GM21786 (cell line): ENCODE results near the gene EYS.
"Not testable (repeated sequence)": the region's sequence is repeated elsewhere in the genome, so short reads cannot be mapped to it uniquely, and the experiment has no call there.

Experiments
- ATAC-seq: cut with Tn5 transposase; IDR thresholded peaks from one replicate; pipeline ENCODE4 v1.9.1; 2021; ENCODE audit not compliant: unreplicated experiment

The EYS gene

DNA sequence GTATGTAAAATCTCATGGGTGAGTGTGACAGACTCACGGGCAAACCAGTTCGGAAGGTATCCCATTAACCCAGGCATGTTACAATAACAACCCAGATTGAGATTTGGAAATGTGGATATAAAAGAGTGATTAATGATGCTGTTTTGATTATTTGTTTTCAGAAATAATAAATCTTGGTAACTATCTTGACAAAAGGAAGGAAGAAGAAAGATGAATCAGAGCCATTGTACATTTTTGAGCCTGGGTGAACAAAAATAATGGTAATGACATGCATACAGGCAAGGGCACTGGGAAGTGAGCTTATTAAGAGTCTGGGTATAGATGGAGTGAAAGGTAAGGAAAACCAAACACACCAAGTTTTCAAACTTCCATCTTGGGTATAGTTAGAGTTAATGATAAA, 1209.4 kb downstream of the EYS start:
- ATAC-seq = no peak

GRCh38 chr6:64489763-64490162, 1217.3 kb downstream of the EYS start:
- ATAC-seq = no peak

- no peak for ATAC-seq
These were observed 1220.3 kb downstream of the EYS start for GRCh38 chr6:64486578-64487351.

DNA sequence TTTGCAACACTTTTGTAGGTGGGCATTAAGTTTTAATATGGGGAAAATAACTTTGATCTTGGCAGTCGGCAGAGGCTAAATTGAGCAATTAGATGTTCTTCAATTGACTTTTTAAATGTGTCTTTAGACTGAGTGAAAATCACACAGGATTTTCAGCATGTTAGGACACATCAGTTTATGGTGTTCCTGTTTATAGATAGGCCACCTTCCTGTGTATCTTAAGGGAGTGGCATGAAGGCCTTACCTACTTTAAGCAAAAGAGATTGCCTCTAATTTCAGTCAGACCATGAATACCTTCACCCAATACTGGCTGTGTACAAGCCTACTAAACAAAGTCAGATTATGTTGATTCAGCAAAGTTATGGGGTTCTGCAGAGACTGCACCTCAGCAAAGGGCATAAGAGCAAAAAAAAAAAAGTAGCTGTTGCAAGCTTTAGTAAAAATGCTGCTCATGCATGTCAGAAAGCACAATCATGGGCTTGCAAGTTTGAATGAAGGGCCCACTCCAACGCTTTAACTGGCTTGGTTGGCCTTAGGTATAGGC, 1223.0 kb downstream of the EYS start:
- no peak for ATAC-seq

DNA sequence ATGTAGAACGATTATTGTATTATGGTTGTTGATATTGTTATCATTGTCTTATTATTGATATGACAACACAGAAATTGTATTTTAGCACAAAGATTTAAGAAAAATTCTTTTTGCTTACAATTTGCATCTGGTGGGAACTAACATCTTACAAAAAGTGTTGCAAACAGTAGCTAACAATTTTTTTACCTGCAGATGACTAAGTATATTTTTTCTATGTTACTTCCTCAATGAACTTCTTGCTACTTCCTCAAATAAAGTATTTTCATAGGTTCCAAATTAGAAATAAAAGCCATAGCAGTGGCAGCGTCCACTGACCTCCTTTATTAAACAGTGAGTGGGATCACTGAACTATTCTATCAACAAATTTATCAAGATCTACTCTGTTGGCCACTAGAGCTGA, 1224.4 kb downstream of the EYS start:
- no peak for ATAC-seq

- no peak for ATAC-seq
These were observed 1227.9 kb downstream of the EYS start for GRCh38 chr6:64479134-64479533.

DNA sequence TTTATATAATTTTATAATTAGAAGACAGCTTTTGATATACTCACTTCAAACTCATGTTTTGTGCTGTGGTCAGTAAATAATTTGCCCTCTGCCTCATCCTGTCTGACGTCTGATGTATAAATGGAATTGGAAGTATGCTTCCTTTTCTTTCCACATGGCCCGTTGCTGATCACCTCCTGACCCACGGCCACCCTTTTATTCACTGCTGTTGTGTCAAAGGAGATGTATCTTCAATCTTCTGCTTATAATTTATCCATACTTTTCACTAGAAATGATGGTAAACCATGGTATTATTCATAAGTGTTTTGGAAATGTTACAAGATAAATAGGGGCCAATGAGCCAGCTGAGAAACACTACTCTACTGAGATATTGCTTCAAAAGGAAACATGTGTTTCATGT, 1229.6 kb downstream of the EYS start:
- ATAC-seq = no peak

- no peak for ATAC-seq
These were observed 1230.1 kb downstream of the EYS start for GRCh38 chr6:64476935-64477334.

DNA sequence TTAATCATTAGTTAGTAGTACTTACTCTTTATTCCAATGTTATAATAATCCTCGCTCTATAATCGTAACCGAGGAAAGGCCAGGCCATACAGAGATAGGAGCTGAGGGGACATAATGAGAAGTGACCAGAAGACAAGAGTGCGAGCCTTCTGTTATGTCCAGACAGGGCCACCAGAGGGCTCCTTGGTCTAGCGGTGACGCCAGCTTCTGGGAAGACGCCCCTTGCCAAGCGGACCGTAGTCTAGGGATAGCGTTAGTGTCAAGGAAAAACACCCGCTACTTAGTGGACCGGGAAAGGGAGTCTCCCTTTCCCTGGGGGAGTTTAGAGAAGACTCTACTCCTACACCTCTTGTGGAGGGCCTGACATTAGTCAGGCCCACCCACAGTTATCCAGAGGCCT, 1237.6 kb downstream of the EYS start:
- not testable (repeated sequence) for ATAC-seq

- ATAC-seq = no peak
These were observed 1239.4 kb downstream of the EYS start for GRCh38 chr6:64467656-64468055.

- ATAC-seq = no peak
These were observed 1247.5 kb downstream of the EYS start for GRCh38 chr6:64459411-64459944.

DNA sequence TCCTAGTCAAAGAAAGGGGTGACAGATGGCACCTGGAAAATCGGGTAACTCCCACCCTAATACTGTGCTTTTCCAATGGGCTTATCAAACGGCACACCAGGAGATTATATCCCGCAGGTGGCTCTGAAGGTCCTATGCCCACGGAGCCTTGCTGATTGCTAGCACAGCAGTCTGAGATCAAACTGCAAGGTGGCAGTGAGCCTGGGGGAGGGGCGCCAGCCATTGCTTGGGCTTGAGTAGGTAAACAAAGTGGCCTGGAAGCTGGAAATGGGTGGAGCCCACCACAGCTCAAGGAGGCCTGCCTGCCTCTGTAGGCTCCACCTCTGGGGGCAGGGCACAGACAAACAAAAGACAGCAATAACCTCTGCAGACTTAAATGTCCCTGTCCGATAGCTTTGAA, 1258.9 kb downstream of the EYS start:
- ATAC-seq = not testable (repeated sequence)

- ATAC-seq = no peak
These were observed 1262.0 kb downstream of the EYS start for GRCh38 chr6:64445038-64445437.

- no peak for ATAC-seq
These were observed 1267.8 kb downstream of the EYS start for GRCh38 chr6:64439274-64439673.

- ATAC-seq = no peak
These were observed 1269.0 kb downstream of the EYS start for GRCh38 chr6:64437996-64438395.

DNA sequence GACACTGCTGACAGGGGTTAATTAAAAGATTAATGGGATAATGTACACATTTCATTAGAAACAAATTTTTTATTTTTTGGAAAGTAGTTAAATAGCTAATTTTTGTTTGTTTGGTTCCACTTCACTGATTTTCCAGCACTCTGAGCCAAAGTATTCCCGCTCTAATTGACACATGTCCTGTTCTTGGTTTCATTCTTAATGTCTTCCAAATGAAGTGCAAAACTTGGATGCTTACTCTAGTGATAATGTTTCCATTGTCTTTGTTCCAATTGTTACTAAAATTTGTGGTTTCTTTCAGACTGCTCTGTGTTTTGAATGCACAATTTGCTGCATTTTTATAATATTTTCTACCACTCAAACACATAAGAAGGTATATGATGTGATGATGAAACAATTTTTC, 1277.1 kb downstream of the EYS start:
- no peak for ATAC-seq

DNA sequence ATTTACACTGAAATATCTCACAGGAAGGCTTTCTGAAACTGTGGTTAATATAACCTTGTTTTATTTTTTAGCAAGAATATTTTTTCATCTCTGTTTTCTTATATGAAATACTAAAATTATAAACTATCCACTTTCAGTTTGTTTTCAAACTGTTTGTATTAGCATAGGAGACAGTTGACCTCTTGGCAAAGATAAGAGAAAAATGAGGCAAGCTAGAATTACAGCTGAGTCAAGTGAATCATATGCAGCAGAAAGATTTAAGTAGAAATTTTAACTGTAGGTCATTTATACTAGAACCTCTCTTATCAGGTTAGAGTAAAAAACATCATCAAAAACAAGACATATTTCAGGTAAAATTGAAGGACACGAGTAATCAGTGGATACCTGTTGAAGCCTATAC, 1278.8 kb downstream of the EYS start:
- ATAC-seq = no peak

DNA sequence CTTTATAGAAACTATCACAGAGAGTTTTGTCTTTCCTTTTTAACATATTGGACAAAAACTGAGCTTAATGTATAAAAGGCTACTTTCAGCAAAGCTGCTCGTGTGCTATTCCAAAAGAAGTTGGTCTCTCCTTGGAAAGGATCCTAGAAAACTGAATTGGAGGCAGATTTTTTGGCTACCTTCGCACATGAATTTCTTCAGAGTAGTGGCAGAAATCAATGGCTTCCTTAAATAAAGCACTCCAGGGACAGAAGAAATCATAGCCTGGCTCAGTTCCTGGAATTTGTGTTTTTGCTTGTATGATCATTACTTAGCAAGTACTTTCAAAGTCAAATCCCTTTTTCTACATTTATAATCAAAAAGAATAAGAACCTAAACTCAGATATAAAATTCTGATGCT, 1291.1 kb downstream of the EYS start:
- ATAC-seq = no peak

GRCh38 chr6:64411226-64411625, 1295.8 kb downstream of the EYS start:
- no peak for ATAC-seq

DNA sequence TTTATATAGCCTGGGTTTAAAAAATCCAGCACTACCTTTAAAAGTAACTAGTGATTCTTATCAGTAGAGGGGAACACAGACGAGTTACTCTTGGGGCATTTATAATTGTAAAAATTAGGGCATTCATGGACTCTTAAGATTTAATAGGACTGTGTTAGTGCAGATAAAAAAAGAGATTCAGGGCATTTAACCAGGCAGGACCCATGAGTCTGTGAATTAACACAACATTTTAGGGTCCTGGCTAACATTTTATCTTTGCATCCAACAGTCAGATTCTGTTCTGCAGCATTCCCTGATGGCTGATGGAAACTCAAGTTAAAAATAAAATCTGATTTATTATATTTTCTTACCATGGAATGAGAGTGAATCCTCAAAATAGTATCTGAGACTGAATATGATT, 1297.1 kb downstream of the EYS start:
- ATAC-seq = no peak

GRCh38 chr6:64404396-64404795, 1302.6 kb downstream of the EYS start:
- no peak for ATAC-seq

DNA sequence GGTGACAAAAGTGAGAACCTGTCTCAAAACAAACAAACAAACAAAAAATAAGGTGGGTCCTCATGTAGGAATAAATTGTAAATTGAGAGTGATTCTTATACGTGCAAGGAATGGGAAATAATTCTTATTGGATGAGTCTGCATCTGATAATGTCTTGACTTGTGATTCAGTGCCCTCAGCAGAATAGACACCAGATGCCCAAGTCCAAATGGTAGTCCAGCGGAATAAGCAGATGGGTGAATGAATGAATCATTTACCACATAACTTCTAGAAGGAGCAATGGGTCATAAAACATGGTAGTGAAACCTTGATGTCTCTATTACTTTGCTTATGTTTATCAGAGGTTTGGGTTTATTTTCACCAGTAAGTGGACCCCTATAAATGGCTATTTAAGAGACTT, 1323.7 kb downstream of the EYS start:
- no peak for ATAC-seq

GRCh38 chr6:64376394-64376793, 1330.6 kb downstream of the EYS start:
- no peak for ATAC-seq
